IMR-90 (cell line): Measurements from ENCODE around the gene MID1. TPM values are rescaled to one million over a fixed set of nuclear protein-coding genes. Genes with fewer than 3 reads are reported as not detected.

Experiments used
- ATAC-seq: fragments of 200-7000 bp; cut with Tn5 transposase; 2 replicates; pipeline ENCODE4 v1.9.1; 2020; ENCODE audit warnings: low read depth, mild to moderate bottlenecking, moderate library complexity
- BruUV-seq: library from RNA; stranded (reverse); fragments of 400-500 nt; replicated peaks from 2 replicates; lab custom pipeline; 2021; lab: Mats Ljungman, UMichigan
- CTCF ChIA-PET: fragments of 300-600 bp; formaldehyde crosslinking; extraction: SDS; loops from one replicate; lab custom pipeline; 2021; ENCODE audit warnings: antibody characterized with exemption; lab: Yijun Ruan, JAX
- POLR2A ChIA-PET: fragments of 300-600 bp; sonication (Branson Sonifier 250); formaldehyde crosslinking; loops from one replicate; lab custom pipeline; 2022; ENCODE audit warnings: antibody characterized with exemption; ENCODE audit not compliant: unreplicated experiment; lab: Charles Lee
- DNase-seq: peaks from one replicate; pipeline ENCODE4 v3.0.0; 2013
- H2AFZ ChIP-seq: replicated peaks from 2 replicates; pipeline ENCODE3; 2013; ENCODE audit warnings: low read length, mild to moderate bottlenecking; ENCODE audit not compliant: poor library complexity
- H2AK5ac ChIP-seq: 2 replicates; pipeline ENCODE4 v1.6.1; 2013; ENCODE audit warnings: low read depth, low read length, inconsistent platforms
- H2AK9ac ChIP-seq: replicated peaks from 2 replicates; pipeline ENCODE3; 2013; ENCODE audit warnings: mild to moderate bottlenecking, low read depth, low read length, moderate library complexity; ENCODE audit not compliant: poor library complexity
- H2BK120ac ChIP-seq: 2 replicates; pipeline ENCODE4 v1.6.1; 2013; ENCODE audit warnings: low read depth, low read length, inconsistent platforms
- H2BK15ac ChIP-seq: 3 replicates; pipeline ENCODE4 v1.6.1; 2013; ENCODE audit warnings: low read depth, low read length, inconsistent platforms
- H2BK20ac ChIP-seq: 2 replicates; pipeline ENCODE4 v1.6.1; 2013; ENCODE audit warnings: low read depth, mild to moderate bottlenecking, inconsistent platforms, low read length, moderate library complexity
- H2BK5ac ChIP-seq: 2 replicates; pipeline ENCODE4 v1.6.1; 2013; ENCODE audit warnings: mild to moderate bottlenecking, low read depth, low read length, inconsistent platforms; ENCODE audit not compliant: poor library complexity, severe bottlenecking
- H3K14ac ChIP-seq: replicated peaks from 2 replicates; pipeline ENCODE4 v1.6.1; 2013; ENCODE audit warnings: low read depth, low read length, inconsistent platforms
- H3K18ac ChIP-seq: 2 replicates; pipeline ENCODE4 v1.6.1; 2013; ENCODE audit warnings: low read depth, low read length, control low read depth
- H3K23ac ChIP-seq: 2 replicates; pipeline ENCODE4 v1.6.1; 2013; ENCODE audit warnings: low read depth, low read length, inconsistent platforms
- H3K27ac ChIP-seq: 2 replicates; pipeline ENCODE4 v1.5.1; 2013; ENCODE audit warnings: mild to moderate bottlenecking, control low read depth, low read length; ENCODE audit not compliant: insufficient read depth
- H3K27me3 ChIP-seq: 2 replicates; pipeline ENCODE4 v1.6.1; 2013; ENCODE audit warnings: low read length; ENCODE audit not compliant: control insufficient read depth, insufficient read depth
- H3K36me3 ChIP-seq: 2 replicates; pipeline ENCODE4 v1.6.1; 2013; ENCODE audit warnings: low read length, mixed read lengths; ENCODE audit not compliant: control insufficient read depth, insufficient read depth
- H3K4ac ChIP-seq: 2 replicates; pipeline ENCODE4 v1.6.1; 2013; ENCODE audit warnings: low read depth, low read length, inconsistent platforms
- H3K4me1 ChIP-seq: 2 replicates; pipeline ENCODE4 v1.6.1; 2013; ENCODE audit warnings: low read length, mixed read lengths; ENCODE audit not compliant: control insufficient read depth, insufficient read depth
- H3K4me2 ChIP-seq: 2 replicates; pipeline ENCODE4 v1.6.1; 2013; ENCODE audit warnings: low read depth, mild to moderate bottlenecking, control low read depth, low read length, moderate library complexity
- H3K4me3 ChIP-seq: 2 replicates; pipeline ENCODE4 v1.5.1; 2013; ENCODE audit warnings: low read depth, mild to moderate bottlenecking, control low read depth, low read length, moderate library complexity; ENCODE audit not compliant: insufficient read depth
- H3K56ac ChIP-seq: 2 replicates; pipeline ENCODE4 v1.6.1; 2013; ENCODE audit warnings: low read length, inconsistent platforms; ENCODE audit not compliant: insufficient read depth; ENCODE audit errors: extremely low read depth
- H3K79me1 ChIP-seq, 2 experiments: 2 replicates each; pipeline ENCODE4 v1.6.1; 2013; ENCODE audit warnings: low read length in 2 of 2, inconsistent platforms in 1 of 2, low read depth in 1 of 2
- H3K9ac ChIP-seq: 2 replicates; pipeline ENCODE4 v1.6.1; 2013; ENCODE audit warnings: low read depth, low read length, control low read depth
- H3K9me1 ChIP-seq: 2 replicates; pipeline ENCODE4 v1.6.1; 2013; ENCODE audit warnings: low read length, inconsistent platforms; ENCODE audit not compliant: insufficient read depth
- H3K9me3 ChIP-seq: 2 replicates; pipeline ENCODE4 v1.6.1; 2013; ENCODE audit warnings: low read length; ENCODE audit not compliant: control insufficient read depth, insufficient read depth
- H4K20me1 ChIP-seq: 2 replicates; pipeline ENCODE4 v1.6.1; 2013; ENCODE audit warnings: low read length, inconsistent platforms; ENCODE audit not compliant: insufficient read depth
- H4K5ac ChIP-seq: 2 replicates; pipeline ENCODE4 v1.6.1; 2013; ENCODE audit warnings: mild to moderate bottlenecking, low read depth, low read length, control low read depth
- H4K8ac ChIP-seq, 2 experiments: 2 replicates each; pipeline ENCODE4 v1.6.1; 2013; ENCODE audit warnings: low read depth in 2 of 2, low read length in 2 of 2, control low read depth in 1 of 2, inconsistent platforms in 1 of 2
- H4K91ac ChIP-seq: 2 replicates; pipeline ENCODE4 v1.6.1; 2013; ENCODE audit warnings: low read depth, low read length, inconsistent platforms; ENCODE audit not compliant: insufficient read depth
- CHD1 ChIP-seq: IDR thresholded peaks from 2 replicates; pipeline ENCODE4 v1.6.1; 2012; ENCODE audit warnings: low read depth, low read length, improper control_type of control experiment
- MAFK ChIP-seq: IDR thresholded peaks from 2 replicates; pipeline ENCODE4 v1.6.1; 2012; ENCODE audit warnings: low read depth, low read length, improper control_type of control experiment
- MXI1 ChIP-seq: IDR thresholded peaks from 2 replicates; pipeline ENCODE4 v1.6.1; 2012; ENCODE audit warnings: low read depth, mild to moderate bottlenecking, low read length, moderate library complexity, borderline replicate concordance
- NFE2L2 ChIP-seq: fragments of 150-350 bp; IDR thresholded peaks from 2 replicates; pipeline ENCODE4 v1.6.1; 2016; ENCODE audit warnings: low read depth, mild to moderate bottlenecking, low read length
- SMC3 ChIP-seq: fragments of 150-350 bp; IDR thresholded peaks from 2 replicates; pipeline ENCODE4 v1.6.1; 2016; ENCODE audit warnings: low read depth, mild to moderate bottlenecking, antibody characterized with exemption, low read length, moderate library complexity
- dilution Hi-C: fragments of 300-500 bp; cut with HindIII; formaldehyde crosslinking; loops from one replicate; pipeline ENCODE4 v1.14.3; 2018; ENCODE audit warnings: low sequenced_read_pairs; ENCODE audit not compliant: unreplicated experiment
- in situ Hi-C: fragments of 300-500 bp; cut with MboI; formaldehyde crosslinking; loops from 3 replicates; pipeline ENCODE4 v1.14.3; 2019; ENCODE audit warnings: low sequenced_read_pairs, inconsistent platforms, mixed read lengths
- intact Hi-C: fragments of 100-400 bp; cut with micrococcal nuclease; formaldehyde crosslinking; loops from 2 replicates; pipeline ENCODE4 v1.10.0; 2022
- polyA plus RNA-seq, 3 experiments: library from polyadenylated mRNA; depleted of rRNA; stranded (reverse); fragments of >200 nt; gene quantifications; 2 replicates each; pipeline ENCODE4 v1.2.3, GENCODE V29; 2012; ENCODE audit warnings: low replicate concordance in 1 of 3
- total RNA-seq: library from RNA; depleted of rRNA; stranded (reverse); fragments of >200 nt; gene quantifications from 2 replicates; pipeline ENCODE4 v1.2.3, GENCODE V29; 2012
- TF ChIP-seq, protein P1 (sequence below): conservative IDR thresholded peaks from 2 replicates; pipeline ENCODE4 v1.5.1; 2012; ENCODE audit warnings: mild to moderate bottlenecking, low read depth, low read length, improper control_type of control experiment
- TF ChIP-seq, protein P2 (sequence below): fragments of 150-350 bp; IDR thresholded peaks from 2 replicates; pipeline ENCODE4 v1.6.1; 2017; ENCODE audit warnings: mild to moderate bottlenecking, antibody characterized with exemption, low read length, low read depth

The MID1 gene
- total and polyA plus RNA-seq, 2 of the 4 experiments (the other 2 are of a cell fraction), result 37.2 to 106 TPM

DNA sequence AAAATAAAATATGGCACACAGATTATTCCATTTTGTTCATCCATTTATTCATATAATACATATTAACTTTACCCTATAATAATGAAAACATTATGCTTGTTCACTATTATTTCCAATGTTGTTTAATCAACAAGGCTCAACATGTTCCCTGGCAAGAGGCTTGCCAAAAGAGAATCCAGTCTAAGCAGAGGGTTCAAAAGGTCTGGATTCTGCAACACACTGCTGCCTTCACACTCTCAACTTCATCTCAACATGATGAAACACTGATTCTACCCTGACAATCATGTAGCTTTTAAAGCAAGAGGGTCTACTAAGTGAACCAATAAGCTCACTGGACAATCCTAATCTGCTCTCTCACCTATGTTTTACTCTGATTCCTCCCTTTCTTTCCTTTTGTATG lies 101.1 kb downstream of the MID1 start:
- no peaks in the 10 kb centered on the region for H4K20me1 ChIP-seq
- no peak overlapping the region for H2BK15ac ChIP-seq
- DNase-seq, result no peak
- 0 out of 2 replicates have a peak overlapping the region, but pooled peaks have one; percentile 14 for H2BK20ac ChIP-seq
- H2AFZ ChIP-seq, result no peak overlapping the region
- no peak for ATAC-seq
- H3K23ac ChIP-seq, result no peak overlapping the region
- no peaks in the 10 kb centered on the region for H3K9me3 ChIP-seq
- no peaks in the 10 kb centered on the region for H3K36me3 ChIP-seq
- dilution Hi-C loops, result no loop called here
- H3K14ac ChIP-seq, result no peak overlapping the region
- H2BK5ac ChIP-seq, result peak overlapping the region; percentile 1
- peak overlapping the region; percentile 20; the same call in 1 of the 2 replicates for H2BK120ac ChIP-seq
- no peak overlapping the region for H4K91ac ChIP-seq
- ChIA-PET POLR2A (no interaction called here), CTCF (no interaction called here)
- in situ Hi-C loops, result no loop called here
- peak overlapping the region; percentile 42 for H3K18ac ChIP-seq
- peaks cover 5% of the 10 kb centered on the region for H3K4me1 ChIP-seq
- H3K4ac ChIP-seq, result peak overlapping the region; percentile 54; the same call in 1 of the 2 replicates
- H4K5ac ChIP-seq, result peak overlapping the region; percentile 48
- intact Hi-C loops, result loop anchor here (5.0 kb wide), 1 partner anchor 118 kb away; no protein-coding TSS in a partner anchor
- no peak overlapping the region for H3K4me3 ChIP-seq
- no peak overlapping the region for H3K9ac ChIP-seq
- H3K79me1 ChIP-seq, result peaks cover 4 to 8% of the 10 kb centered on the region in 2 experiments; a peak in 3 of 4 replicates
- H3K4me2 ChIP-seq, result peak overlapping the region; percentile 5; the same call in 1 of the 2 replicates
- no peak overlapping the region for H3K56ac ChIP-seq
- no peak for TF ChIP-seq NFE2L2
- TF ChIP-seq MAFK, result no peak
- no peak for TF ChIP-seq CHD1
- TF ChIP-seq, protein P1, sequence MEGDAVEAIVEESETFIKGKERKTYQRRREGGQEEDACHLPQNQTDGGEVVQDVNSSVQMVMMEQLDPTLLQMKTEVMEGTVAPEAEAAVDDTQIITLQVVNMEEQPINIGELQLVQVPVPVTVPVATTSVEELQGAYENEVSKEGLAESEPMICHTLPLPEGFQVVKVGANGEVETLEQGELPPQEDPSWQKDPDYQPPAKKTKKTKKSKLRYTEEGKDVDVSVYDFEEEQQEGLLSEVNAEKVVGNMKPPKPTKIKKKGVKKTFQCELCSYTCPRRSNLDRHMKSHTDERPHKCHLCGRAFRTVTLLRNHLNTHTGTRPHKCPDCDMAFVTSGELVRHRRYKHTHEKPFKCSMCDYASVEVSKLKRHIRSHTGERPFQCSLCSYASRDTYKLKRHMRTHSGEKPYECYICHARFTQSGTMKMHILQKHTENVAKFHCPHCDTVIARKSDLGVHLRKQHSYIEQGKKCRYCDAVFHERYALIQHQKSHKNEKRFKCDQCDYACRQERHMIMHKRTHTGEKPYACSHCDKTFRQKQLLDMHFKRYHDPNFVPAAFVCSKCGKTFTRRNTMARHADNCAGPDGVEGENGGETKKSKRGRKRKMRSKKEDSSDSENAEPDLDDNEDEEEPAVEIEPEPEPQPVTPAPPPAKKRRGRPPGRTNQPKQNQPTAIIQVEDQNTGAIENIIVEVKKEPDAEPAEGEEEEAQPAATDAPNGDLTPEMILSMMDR, result no peak
- TF ChIP-seq SMC3, result no peak
- TF ChIP-seq MXI1, result no peak
- TF ChIP-seq, protein P2, sequence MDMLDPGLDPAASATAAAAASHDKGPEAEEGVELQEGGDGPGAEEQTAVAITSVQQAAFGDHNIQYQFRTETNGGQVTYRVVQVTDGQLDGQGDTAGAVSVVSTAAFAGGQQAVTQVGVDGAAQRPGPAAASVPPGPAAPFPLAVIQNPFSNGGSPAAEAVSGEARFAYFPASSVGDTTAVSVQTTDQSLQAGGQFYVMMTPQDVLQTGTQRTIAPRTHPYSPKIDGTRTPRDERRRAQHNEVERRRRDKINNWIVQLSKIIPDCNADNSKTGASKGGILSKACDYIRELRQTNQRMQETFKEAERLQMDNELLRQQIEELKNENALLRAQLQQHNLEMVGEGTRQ, result no peak
- no TSS peak for BruUV-seq
- H2AK5ac ChIP-seq, result no peak overlapping the region
- no peak overlapping the region for H2AK9ac ChIP-seq
- H3K27me3 ChIP-seq, result no peaks in the 10 kb centered on the region
- no peak overlapping the region for H4K8ac ChIP-seq
- H3K9me1 ChIP-seq, result 0 out of 2 replicates have a peak, but pooled peaks cover 2% of the 10 kb centered on the region
- H3K27ac ChIP-seq, result no peak overlapping the region
